ENCODE results near the gene MIB1.

MIB1 gene

GRCh38 chr18:21808185-21808584, 67.6 kb downstream of the MIB1 start:
- no peak for DNase-seq (ENCODE audit: low read depth)
- no peak for TF ChIP-seq CTCF (conservative IDR thresholded peaks at IDR 0.05; ENCODE audit: low read depth, low read length)
- H3K4me3 ChIP-seq (ENCODE audit: low read length): no peak overlapping the region

GRCh38 chr18:21809725-21810124, 69.1 kb downstream of the MIB1 start:
- H3K4me3 ChIP-seq (ENCODE audit: low read length): no peak overlapping the region
- TF ChIP-seq CTCF (conservative IDR thresholded peaks at IDR 0.05; ENCODE audit: low read depth, low read length): no peak
- DNase-seq (ENCODE audit: low read depth): no peak

- TF ChIP-seq CTCF (conservative IDR thresholded peaks at IDR 0.05; ENCODE audit: low read depth, low read length): no peak
- H3K4me3 ChIP-seq (ENCODE audit: low read length): no peak overlapping the region
- no peak for DNase-seq (ENCODE audit: low read depth)
Observed at GRCh38 chr18:21815101-21815500, 74.5 kb downstream of the MIB1 start.

- no peak overlapping the region for H3K4me3 ChIP-seq (ENCODE audit: low read length)
- TF ChIP-seq CTCF (conservative IDR thresholded peaks at IDR 0.05; ENCODE audit: low read depth, low read length): peak; percentile 72
- DNase-seq (ENCODE audit: low read depth): no peak
Observed at GRCh38 chr18:21820033-21820810, 79.6 kb downstream of the MIB1 start.

GRCh38 chr18:21820811-21821143, 80.2 kb downstream of the MIB1 start:
- no peak for TF ChIP-seq CTCF (conservative IDR thresholded peaks at IDR 0.05; ENCODE audit: low read depth, low read length)
- DNase-seq (ENCODE audit: low read depth): no peak
- no peak overlapping the region for H3K4me3 ChIP-seq (ENCODE audit: low read length)

GRCh38 chr18:21823848-21824247, 83.3 kb downstream of the MIB1 start:
- H3K4me3 ChIP-seq (ENCODE audit: low read length): no peak overlapping the region
- no peak for DNase-seq (ENCODE audit: low read depth)
- no peak for TF ChIP-seq CTCF (conservative IDR thresholded peaks at IDR 0.05; ENCODE audit: low read depth, low read length)

GRCh38 chr18:21826196-21826595, 85.6 kb downstream of the MIB1 start:
- peak; percentile 72 for DNase-seq (ENCODE audit: low read depth)
- no peak overlapping the region for H3K4me3 ChIP-seq (ENCODE audit: low read length)
- no peak for TF ChIP-seq CTCF (conservative IDR thresholded peaks at IDR 0.05; ENCODE audit: low read depth, low read length)

All from retinal pigment epithelial cell (primary cell).